Activated gamma-delta T cell treated with Interleukin-2 at 50 U/mL for 16 hours (primary cell): Measurements from ENCODE around the gene AMT.

ENCODE experiments used
- DNase-seq: peaks from one replicate; pipeline ENCODE4 v3.0.0-alpha.2; 2020

The AMT gene

GRCh38 chr3:49388289-49388820 lies 33.9 kb downstream of the AMT start:
- no peak for DNase-seq

DNA sequence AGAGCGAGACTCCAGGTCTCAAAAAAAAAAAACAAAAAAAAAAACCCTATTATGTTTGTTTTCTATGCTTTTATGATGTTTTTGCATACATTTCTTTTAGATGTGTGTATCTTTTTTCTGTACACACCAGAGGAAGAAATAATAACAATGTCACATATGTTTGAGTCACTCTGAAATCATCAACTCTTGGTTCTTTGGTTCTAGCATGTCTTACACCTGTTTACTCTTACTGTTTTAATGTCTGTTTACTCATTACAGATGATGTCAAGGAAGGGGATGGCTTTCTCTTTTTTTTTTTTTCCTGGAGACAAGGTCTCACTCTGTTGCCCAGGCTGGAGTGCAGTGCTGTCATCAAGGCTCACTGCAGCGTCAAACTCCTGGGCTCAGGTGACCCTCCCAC lies 34.6 kb downstream of the AMT start:
- no peak for DNase-seq

GRCh38 chr3:49386056-49386756 lies 36.1 kb downstream of the AMT start:
- DNase-seq: no peak

GRCh38 chr3:49385617-49386016 lies 36.7 kb downstream of the AMT start:
- DNase-seq: no peak

- no peak for DNase-seq
These were observed 38.9 kb downstream of the AMT start for GRCh38 chr3:49383387-49383786.

DNA sequence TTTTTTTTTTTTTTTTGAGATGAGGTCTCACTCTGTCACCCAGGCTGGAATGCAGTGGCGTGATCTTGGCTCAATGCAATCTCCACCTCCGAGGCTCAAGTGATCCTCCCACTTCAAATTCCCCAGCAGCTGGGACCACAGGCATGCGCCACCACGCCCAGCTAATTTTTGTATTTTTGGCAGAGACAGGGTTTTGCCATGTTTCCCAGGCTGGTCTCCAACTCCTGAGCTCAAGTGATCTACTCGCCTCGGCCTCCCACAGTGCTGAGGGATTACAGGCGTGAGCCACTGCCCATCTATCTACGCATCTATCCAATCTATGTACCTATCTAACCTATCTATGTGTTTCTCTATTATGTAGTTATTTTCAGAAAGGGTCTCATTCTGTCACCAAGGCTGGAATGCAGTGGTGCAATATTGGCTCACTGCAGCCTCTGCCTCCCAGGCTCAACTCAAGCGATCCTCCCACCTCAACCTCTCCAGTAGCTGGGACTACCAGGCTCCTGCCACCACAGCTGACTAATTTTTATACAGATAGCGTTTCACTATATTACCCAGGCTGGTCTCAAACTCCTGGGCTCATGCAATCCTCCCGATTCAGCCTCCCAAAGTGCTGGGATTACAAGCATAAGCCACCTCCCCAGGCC lies 43.9 kb downstream of the AMT start:
- no peak for DNase-seq

GRCh38 chr3:49377483-49377882 lies 44.8 kb downstream of the AMT start:
- peak; percentile 16 for DNase-seq

DNA sequence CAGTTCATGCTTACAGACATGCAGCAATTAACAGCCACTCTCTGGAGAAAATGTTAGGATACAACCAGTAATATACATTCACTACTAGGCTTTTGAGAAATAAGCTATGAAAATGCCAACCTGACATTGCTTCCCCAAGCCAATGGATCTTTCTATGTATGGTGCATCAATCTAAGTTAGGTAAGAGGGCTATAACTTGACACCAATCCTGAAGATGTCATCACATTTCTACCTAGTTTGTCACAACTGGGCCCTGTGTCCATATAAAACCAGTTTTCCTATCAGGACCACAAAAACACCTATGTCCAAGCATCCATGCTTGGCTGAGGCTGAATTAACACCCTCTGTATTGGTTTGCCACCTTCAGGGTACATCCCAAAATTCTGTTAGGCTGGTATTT lies 50.3 kb downstream of the AMT start:
- no peak for DNase-seq

DNA sequence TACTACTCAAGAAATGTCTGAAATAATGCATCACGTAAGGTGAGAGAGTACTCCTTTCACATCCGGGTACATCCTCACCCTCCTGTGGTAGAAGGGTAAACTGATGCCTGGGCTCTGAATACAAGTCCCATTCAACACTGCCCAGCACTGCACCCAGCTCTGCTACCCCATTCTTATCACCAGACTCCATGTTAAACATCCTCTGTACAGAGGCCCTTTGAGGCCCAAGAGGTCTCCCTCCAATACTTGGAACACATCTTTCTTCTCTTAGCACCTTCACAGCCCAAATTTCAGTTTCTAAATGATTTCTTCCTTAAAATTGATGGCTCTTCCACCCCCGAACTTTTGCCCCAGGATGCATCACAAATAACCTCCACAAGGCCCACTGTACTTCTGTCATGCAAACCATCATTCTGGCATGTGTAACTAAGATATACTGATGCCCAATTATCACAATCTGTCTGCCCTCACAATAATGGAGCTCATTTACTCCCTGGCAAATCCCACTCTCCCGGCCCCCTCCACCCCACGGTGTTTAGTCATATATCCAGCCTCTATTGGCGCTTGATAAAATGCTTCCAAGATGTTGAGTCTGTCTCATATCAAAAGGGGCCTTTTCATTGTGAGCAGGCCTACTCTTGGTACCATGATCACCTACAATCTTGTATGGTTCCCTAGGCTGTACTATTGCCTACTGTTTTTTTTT lies 51.5 kb downstream of the AMT start:
- no peak for DNase-seq
